Middle frontal gyrus (tissue), 1 donor: ENCODE measurements around the gene REG4.

Experiments
- DNase-seq: peaks from one replicate; pipeline ENCODE4 v3.0.0-alpha.2; 2015; ENCODE audit warnings: low spot score; ENCODE audit errors: extremely low spot score

REG4 gene

DNA sequence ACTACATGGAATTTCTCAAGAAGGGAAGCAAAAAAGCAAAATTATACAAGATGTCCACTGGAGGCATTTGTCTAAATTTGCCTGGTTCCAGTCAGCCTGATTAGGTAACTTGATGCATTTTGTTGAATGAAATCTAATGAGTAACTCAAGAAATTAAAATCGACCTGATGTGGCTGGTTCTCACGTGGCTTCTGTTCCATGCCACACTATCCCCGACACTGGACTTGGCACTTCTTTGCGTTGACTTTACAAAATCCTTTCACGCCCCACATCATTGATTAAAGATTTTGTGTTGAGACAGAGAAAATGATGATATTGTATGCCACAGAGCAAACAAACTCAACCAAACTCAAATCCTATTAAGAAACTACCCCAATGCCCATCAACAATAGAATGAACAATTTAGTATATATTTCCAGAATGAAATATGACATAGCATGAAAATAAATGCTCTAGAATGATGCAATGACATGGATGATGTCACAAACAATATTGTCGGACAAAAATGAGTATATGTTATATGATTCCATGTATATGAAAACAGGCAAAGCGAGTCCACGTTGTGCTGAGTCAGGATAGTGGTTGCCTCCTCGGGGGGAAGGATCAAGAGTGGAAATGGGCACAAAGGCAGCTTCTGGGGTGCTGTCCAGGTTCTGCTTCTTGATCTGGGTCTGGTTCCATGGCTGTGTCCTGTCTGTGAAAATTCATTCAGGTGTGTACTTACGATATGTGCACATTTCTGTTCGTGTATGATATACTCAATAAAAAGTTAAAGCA is 29.6 kb downstream of the REG4 start:
- no peak for DNase-seq

DNA sequence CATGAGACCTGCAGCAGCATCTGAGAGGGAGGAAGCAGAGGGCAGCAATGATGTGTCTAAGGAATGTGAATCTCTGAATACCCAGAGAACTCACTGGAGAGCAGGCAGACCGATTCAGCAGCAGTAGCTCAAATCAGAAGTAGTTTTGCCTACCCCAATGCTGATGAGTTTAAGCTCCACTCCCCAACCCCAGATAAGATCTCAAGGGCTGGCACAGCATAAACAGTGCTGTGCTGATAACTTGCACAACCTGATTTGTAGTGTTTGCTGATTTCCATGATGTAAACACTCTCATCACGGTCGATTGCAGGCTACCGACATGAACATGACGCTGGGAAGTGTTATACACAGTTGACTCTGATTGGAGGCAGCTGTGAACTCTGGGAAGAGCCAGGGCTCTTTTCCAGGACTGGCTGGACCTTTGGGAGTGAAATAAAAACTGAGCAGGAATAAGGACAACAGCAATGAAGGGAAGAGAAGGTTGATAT is 31.3 kb downstream of the REG4 start:
- DNase-seq, result no peak

GRCh38 chr1:119778886-119779560 is 32.2 kb downstream of the REG4 start:
- DNase-seq, result no peak

DNA sequence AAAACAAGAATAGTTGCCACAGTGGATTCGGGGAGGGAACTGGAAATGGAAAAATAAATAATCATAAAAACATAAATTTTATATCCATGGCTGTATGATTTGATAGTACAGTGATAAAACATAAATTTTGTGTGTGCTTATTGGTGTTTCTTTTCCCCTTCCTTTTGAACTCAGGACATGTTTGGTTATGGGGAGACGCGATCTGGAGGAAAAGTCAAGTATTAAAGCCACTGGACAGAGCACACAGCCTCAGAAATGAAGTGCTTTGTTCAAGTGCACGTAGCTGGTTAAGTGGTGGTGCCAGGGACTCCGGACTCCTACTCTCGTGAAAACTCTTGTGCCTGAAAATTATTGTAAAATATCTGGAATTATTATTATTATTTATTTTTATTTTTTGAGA is 32.9 kb downstream of the REG4 start:
- no peak for DNase-seq

GRCh38 chr1:119774746-119775490 is 36.3 kb downstream of the REG4 start:
- no peak for DNase-seq

- no peak for DNase-seq
Observed at GRCh38 chr1:119773711-119774241, 37.5 kb downstream of the REG4 start.

- no peak for DNase-seq
Observed at GRCh38 chr1:119772298-119772697, 39.0 kb downstream of the REG4 start.

GRCh38 chr1:119771770-119772169 is 39.5 kb downstream of the REG4 start:
- no peak for DNase-seq

- no peak for DNase-seq
Observed at GRCh38 chr1:119771016-119771415, 40.2 kb downstream of the REG4 start.

DNA sequence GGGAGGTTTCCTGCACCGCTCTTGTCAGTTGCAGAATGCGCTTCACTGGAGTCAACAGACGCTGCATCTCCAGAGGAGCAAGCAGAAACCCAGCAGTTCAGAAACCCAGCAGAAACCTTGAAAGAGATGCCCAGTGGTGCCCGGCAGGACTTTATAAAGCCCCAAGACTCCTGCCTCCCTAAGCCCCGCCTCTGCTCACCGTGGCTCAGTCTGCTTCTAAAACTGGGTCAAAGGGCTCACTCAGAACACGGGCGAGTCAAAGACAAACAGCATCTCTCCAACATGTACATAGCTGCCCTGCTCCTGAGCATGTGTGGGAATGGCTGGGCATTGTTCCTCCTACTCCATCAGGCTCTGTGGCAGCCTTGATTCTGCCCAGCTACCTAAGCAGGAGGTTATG is 42.5 kb downstream of the REG4 start, which contains the start of gene HMGCS2:
TSS of gene HMGCS2 (minus strand) at position 128 of the 400 bp plus-strand sequence. CDS start at position 67, 61 bp downstream.
- DNase-seq, result no peak

GRCh38 chr1:119767486-119767885 is 43.8 kb downstream of the REG4 start:
- DNase-seq, result no peak

DNA sequence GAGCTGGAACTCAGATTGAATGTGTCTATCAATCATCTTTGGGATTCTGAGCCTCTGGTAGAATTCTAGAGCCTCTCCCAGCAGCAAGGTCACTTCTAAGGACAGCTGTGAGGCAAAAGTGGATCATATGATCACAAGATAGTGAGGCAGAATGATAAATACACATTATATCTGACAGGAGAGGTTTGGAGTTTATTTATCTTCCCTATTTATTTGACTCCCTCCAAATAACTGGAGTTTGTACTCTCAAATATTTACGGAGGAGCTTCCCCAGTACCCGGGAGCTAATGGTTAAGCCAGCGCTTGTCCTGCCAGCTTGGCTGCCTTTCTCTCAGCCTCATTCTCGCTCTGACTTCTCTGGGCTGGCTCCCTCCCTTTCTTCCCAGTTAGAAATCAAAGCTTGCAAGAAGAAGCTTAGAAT is 44.9 kb downstream of the REG4 start:
- no peak for DNase-seq

GRCh38 chr1:119764220-119764619 is 47.0 kb downstream of the REG4 start:
- no peak for DNase-seq

- no peak for DNase-seq
Observed at GRCh38 chr1:119762953-119763352, 48.3 kb downstream of the REG4 start.

DNA sequence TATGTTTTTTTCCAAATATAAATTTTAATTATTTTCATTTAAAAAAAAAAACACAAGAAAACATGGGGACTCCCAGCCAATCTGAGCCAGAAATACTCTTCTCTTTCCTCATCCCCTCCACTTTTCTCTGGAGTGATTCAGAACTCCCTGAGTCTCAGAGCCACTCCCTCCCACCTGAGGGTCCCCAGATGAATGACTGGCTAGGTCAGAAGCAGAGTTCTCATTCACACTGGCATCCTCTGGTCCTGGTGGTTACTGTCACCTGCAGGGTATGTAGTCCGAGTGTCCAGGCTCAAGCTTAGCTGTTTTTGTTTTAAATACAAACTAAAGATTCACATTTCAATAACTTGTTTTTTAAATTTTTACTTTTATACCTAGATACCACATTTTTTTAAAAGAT is 48.9 kb downstream of the REG4 start:
- DNase-seq, result no peak

GRCh38 chr1:119758584-119758983 is 52.7 kb downstream of the REG4 start:
- no peak for DNase-seq

DNA sequence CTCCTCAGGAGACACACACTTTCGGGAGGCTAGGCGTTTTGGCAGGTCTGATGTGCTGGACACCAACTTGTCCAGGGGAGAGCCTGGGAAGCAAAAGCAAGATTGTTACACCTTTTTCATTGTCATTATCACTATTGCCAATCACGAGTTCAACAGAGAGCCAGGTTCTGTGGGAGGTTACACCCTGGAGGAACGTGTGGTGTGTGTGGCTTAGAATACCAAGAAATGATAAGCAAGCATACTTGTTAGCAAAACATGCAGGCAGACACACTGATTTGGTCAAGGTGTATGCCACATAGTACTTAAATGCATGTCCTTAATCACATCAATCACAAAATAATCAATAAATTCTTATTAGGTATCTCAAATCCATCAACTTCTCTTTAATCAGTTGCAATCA is 58.7 kb downstream of the REG4 start:
- no peak for DNase-seq

DNA sequence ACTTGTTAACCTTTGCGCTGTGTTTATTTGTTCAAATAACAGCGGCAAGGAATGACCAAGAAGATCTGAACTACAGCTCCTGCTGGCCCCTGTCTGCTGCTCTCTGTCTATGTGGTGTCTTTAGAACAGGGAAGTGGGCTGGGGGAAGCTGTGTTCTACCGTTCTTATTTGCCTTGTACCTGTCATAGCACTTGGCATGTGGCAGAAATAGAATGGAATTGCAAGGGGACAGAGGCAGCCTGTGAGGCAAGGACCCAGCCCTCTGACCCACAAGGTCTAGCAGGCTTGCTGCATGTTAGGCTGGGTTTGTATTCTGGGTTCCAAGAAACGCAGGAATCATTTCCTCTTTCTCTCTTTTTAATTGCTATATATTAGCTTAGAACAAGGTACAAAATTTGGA is 63.2 kb downstream of the REG4 start:
- no peak for DNase-seq

- no peak for DNase-seq
Observed at GRCh38 chr1:119747451-119747850, 63.8 kb downstream of the REG4 start.

DNA sequence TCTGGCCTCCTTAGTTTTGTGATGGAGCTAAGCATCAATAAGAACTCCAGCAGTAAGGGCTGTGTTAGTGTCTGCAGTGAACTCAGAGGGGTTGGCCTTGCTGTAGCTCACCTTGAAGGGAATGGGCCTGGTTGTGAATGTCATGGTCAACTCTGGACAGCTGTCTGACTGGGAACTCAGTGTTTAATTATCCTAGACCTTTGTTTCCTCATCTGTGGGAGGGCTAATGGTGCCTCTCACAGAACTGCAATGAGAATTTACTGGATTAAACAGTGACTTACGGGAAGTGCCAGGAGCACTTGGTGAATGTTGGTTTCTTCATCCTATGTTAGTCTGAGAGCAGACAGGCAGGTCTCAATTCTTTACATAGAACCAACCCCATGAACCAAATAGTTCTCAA is 66.2 kb downstream of the REG4 start:
- no peak for DNase-seq

DNA sequence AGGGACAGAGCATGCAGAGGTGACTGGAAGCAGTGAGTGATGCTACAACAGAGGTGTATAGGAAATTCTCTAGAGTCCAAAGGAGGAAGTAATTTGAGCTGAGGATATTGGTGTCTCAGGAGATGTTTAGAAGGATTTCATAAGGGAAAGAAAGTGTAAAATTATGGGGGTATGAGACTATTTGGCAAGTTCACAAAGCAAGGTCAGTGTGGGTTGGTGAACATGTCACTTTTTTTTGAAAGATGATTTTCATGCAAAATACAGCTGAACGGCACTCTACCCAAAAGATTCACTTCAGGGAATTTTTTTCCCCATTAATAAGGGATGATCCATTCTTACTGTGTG is 66.7 kb downstream of the REG4 start:
- no peak for DNase-seq
